GM12873 (cell line): ENCODE data around the gene FAM117B.

Experiments
- CTCF ChIP-seq: IDR thresholded peaks from 2 replicates; pipeline ENCODE4 v1.5.1; 2012; ENCODE audit warnings: low read depth, mild to moderate bottlenecking, moderate library complexity, low read length, control low read depth; ENCODE audit not compliant: insufficient read depth; ENCODE audit errors: missing control alignments

The FAM117B gene

GRCh38 chr2:202774104-202774503 lies 139.3 kb downstream of the FAM117B start:
- no peak for TF ChIP-seq CTCF

DNA sequence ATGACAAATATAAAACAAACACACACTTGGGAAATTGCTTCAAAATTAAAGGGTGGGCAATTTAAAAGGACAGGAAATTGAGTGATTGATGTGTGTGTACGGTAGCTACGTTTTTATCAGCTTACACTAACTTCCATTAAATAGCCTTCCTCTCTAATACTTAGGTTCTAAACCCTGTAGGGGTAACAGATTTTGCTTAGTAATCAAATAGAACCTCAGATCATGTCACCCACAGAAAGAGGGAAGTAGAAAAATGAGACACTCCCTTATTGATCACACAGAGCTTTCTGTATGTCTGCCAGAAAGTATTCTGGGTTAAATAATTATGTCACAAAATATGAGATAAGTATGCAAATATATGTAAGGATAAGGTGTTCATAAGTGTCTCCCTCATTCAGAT lies 143.4 kb downstream of the FAM117B start:
- TF ChIP-seq CTCF: no peak

DNA sequence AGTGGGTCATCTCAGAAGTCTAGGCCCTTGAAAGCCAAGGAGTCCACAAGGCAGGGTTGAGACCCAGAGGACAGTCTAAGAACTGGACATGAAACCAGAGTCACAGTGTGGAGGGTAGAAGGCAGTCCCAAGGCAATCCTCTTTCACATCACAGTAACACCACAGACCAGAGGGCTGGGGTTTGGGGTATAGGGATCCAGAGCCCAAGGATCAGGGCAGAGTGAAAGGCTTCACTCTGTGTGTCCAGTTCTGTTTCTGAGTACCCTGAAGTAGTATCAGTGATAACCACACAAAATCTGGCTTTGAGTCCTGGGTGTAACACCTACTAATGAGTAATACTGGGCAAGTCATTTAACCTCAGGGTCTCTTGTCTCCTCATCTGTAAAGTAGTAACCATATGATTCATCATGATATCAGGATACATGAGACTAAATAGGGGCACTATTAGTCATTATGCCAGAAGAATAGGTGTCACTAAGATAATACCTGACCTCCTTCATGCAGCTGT lies 145.8 kb downstream of the FAM117B start:
- TF ChIP-seq CTCF: no peak

DNA sequence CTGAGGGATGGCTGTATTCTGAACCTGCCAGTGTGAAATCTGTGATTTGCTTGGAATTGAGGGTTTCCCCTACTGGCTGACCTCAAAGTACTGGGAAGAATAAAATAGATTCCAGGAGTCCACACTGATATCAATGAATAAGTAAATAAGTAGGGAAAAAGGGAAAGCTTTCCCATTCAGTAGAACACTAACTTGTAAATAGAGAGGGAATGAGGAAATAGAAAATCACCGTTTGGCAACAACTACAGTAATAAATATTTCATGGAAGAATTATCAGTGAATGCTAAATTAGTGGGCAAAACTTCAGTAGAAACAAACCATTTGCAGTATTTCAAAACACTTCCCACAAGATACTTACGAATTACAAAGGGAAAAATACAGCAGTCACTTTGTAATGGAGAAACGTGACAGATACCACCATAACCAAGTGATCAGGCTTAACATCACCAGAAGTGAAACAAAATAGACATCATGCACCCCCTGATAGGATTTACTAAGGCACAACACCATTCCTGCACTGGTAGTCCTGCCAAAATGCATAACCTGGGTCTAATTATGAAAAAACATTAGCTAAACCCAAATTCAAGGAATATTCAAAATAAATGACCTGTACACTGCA lies 148.3 kb downstream of the FAM117B start:
- TF ChIP-seq CTCF: no peak

DNA sequence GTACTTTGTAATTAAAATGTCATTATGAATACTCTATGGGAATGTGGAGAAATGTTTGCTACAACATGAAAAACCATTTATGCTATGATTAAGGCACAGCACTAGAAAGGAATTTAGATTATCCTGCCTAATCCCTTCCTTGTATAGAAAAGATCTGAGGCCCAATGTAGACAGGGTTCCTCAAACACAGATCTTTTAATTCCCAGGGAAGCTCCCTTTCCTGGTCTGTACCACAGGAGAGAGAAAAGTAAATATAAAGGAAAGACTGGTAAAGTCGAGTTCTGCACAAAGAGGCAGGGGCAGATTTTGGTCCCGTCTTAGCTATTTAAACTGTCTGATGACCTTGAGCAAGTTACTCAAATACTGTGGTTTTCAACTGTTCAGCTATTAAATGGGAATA lies 152.1 kb downstream of the FAM117B start:
- no peak for TF ChIP-seq CTCF

DNA sequence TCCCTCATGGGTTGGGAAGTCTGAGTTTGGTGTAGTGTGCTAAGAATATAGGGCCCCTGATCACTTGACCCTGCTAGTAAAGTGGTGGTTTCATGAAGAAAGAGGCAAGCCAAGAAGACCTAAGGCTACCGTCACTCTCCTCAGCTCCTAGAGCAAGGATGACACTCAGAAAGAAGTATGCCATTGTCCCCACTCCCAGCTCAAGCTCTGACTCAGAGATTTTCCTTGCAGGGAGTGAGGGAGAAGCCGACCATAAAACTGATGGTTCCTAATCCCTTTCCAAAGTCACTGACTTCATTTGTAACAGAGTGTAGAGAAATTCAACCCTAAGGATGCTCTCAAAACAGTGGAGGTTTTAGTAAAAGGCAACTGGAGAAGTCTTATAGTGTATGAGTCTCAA lies 155.9 kb downstream of the FAM117B start:
- no peak for TF ChIP-seq CTCF

DNA sequence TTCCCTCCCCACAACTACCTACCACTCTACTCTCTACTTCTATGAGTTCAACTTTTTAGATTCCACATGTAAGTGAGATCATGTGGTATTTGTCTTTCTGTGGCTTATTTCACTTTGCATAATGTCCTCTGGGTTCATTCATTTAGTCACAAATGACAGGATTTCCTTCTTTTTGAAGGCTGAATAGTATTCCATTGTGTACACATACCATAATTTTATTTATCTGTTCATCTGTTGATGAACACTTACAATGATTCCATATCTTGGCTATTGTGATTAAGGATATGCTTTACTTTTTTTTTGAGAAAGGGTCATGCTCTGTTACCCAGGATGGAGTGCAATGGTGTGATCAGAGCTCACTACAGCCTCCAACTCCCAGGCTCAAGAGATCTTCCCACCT lies 163.2 kb downstream of the FAM117B start:
- no peak for TF ChIP-seq CTCF
